IMR-90 (cell line): ENCODE results near the gene SKAP1. TPM values are rescaled to one million over a fixed set of nuclear protein-coding genes. Genes with fewer than 3 reads are reported as not detected.

ENCODE experiments used
- ATAC-seq: fragments of 200-7000 bp; cut with Tn5 transposase; 2 replicates; pipeline ENCODE4 v1.9.1; 2020; ENCODE audit warnings: low read depth, mild to moderate bottlenecking, moderate library complexity
- BruUV-seq: library from RNA; stranded (reverse); fragments of 400-500 nt; replicated peaks from 2 replicates; lab custom pipeline; 2021; lab: Mats Ljungman, UMichigan
- CTCF ChIA-PET: fragments of 300-600 bp; formaldehyde crosslinking; extraction: SDS; loops from one replicate; lab custom pipeline; 2021; ENCODE audit warnings: antibody characterized with exemption; lab: Yijun Ruan, JAX
- POLR2A ChIA-PET: fragments of 300-600 bp; sonication (Branson Sonifier 250); formaldehyde crosslinking; loops from one replicate; lab custom pipeline; 2022; ENCODE audit warnings: antibody characterized with exemption; ENCODE audit not compliant: unreplicated experiment; lab: Charles Lee
- DNase-seq: peaks from one replicate; pipeline ENCODE4 v3.0.0; 2013
- H2AFZ ChIP-seq: replicated peaks from 2 replicates; pipeline ENCODE3; 2013; ENCODE audit warnings: low read length, mild to moderate bottlenecking; ENCODE audit not compliant: poor library complexity
- H2AK5ac ChIP-seq: 2 replicates; pipeline ENCODE4 v1.6.1; 2013; ENCODE audit warnings: low read depth, low read length, inconsistent platforms
- H2AK9ac ChIP-seq: replicated peaks from 2 replicates; pipeline ENCODE3; 2013; ENCODE audit warnings: mild to moderate bottlenecking, low read depth, low read length, moderate library complexity; ENCODE audit not compliant: poor library complexity
- H2BK120ac ChIP-seq: 2 replicates; pipeline ENCODE4 v1.6.1; 2013; ENCODE audit warnings: low read depth, low read length, inconsistent platforms
- H2BK15ac ChIP-seq: 3 replicates; pipeline ENCODE4 v1.6.1; 2013; ENCODE audit warnings: low read depth, low read length, inconsistent platforms
- H2BK20ac ChIP-seq: 2 replicates; pipeline ENCODE4 v1.6.1; 2013; ENCODE audit warnings: low read depth, mild to moderate bottlenecking, inconsistent platforms, low read length, moderate library complexity
- H2BK5ac ChIP-seq: 2 replicates; pipeline ENCODE4 v1.6.1; 2013; ENCODE audit warnings: mild to moderate bottlenecking, low read depth, low read length, inconsistent platforms; ENCODE audit not compliant: poor library complexity, severe bottlenecking
- H3K14ac ChIP-seq: replicated peaks from 2 replicates; pipeline ENCODE4 v1.6.1; 2013; ENCODE audit warnings: low read depth, low read length, inconsistent platforms
- H3K18ac ChIP-seq: 2 replicates; pipeline ENCODE4 v1.6.1; 2013; ENCODE audit warnings: low read depth, low read length, control low read depth
- H3K23ac ChIP-seq: 2 replicates; pipeline ENCODE4 v1.6.1; 2013; ENCODE audit warnings: low read depth, low read length, inconsistent platforms
- H3K27ac ChIP-seq: 2 replicates; pipeline ENCODE4 v1.5.1; 2013; ENCODE audit warnings: mild to moderate bottlenecking, control low read depth, low read length; ENCODE audit not compliant: insufficient read depth
- H3K27me3 ChIP-seq: 2 replicates; pipeline ENCODE4 v1.6.1; 2013; ENCODE audit warnings: low read length; ENCODE audit not compliant: control insufficient read depth, insufficient read depth
- H3K36me3 ChIP-seq: 2 replicates; pipeline ENCODE4 v1.6.1; 2013; ENCODE audit warnings: low read length, mixed read lengths; ENCODE audit not compliant: control insufficient read depth, insufficient read depth
- H3K4ac ChIP-seq: 2 replicates; pipeline ENCODE4 v1.6.1; 2013; ENCODE audit warnings: low read depth, low read length, inconsistent platforms
- H3K4me1 ChIP-seq: 2 replicates; pipeline ENCODE4 v1.6.1; 2013; ENCODE audit warnings: low read length, mixed read lengths; ENCODE audit not compliant: control insufficient read depth, insufficient read depth
- H3K4me2 ChIP-seq: 2 replicates; pipeline ENCODE4 v1.6.1; 2013; ENCODE audit warnings: low read depth, mild to moderate bottlenecking, control low read depth, low read length, moderate library complexity
- H3K4me3 ChIP-seq: 2 replicates; pipeline ENCODE4 v1.5.1; 2013; ENCODE audit warnings: low read depth, mild to moderate bottlenecking, control low read depth, low read length, moderate library complexity; ENCODE audit not compliant: insufficient read depth
- H3K56ac ChIP-seq: 2 replicates; pipeline ENCODE4 v1.6.1; 2013; ENCODE audit warnings: low read length, inconsistent platforms; ENCODE audit not compliant: insufficient read depth; ENCODE audit errors: extremely low read depth
- H3K79me1 ChIP-seq, 2 experiments: 2 replicates each; pipeline ENCODE4 v1.6.1; 2013; ENCODE audit warnings: low read length in 2 of 2, inconsistent platforms in 1 of 2, low read depth in 1 of 2
- H3K9ac ChIP-seq: 2 replicates; pipeline ENCODE4 v1.6.1; 2013; ENCODE audit warnings: low read depth, low read length, control low read depth
- H3K9me1 ChIP-seq: 2 replicates; pipeline ENCODE4 v1.6.1; 2013; ENCODE audit warnings: low read length, inconsistent platforms; ENCODE audit not compliant: insufficient read depth
- H3K9me3 ChIP-seq: 2 replicates; pipeline ENCODE4 v1.6.1; 2013; ENCODE audit warnings: low read length; ENCODE audit not compliant: control insufficient read depth, insufficient read depth
- H4K20me1 ChIP-seq: 2 replicates; pipeline ENCODE4 v1.6.1; 2013; ENCODE audit warnings: low read length, inconsistent platforms; ENCODE audit not compliant: insufficient read depth
- H4K5ac ChIP-seq: 2 replicates; pipeline ENCODE4 v1.6.1; 2013; ENCODE audit warnings: mild to moderate bottlenecking, low read depth, low read length, control low read depth
- H4K8ac ChIP-seq, 2 experiments: 2 replicates each; pipeline ENCODE4 v1.6.1; 2013; ENCODE audit warnings: low read depth in 2 of 2, low read length in 2 of 2, control low read depth in 1 of 2, inconsistent platforms in 1 of 2
- H4K91ac ChIP-seq: 2 replicates; pipeline ENCODE4 v1.6.1; 2013; ENCODE audit warnings: low read depth, low read length, inconsistent platforms; ENCODE audit not compliant: insufficient read depth
- CEBPB ChIP-seq: IDR thresholded peaks from 2 replicates; pipeline ENCODE4 v1.6.1; 2012; ENCODE audit warnings: low read depth, low read length, improper control_type of control experiment
- whole genome bisulfite sequencing, 2 experiments: methylation state at CpG; one replicate each; pipeline versions ENCODE4 v1.1.5 to v1.1.7; 2013; ENCODE audit warnings: missing lambda C conversion rate in 2 of 2; ENCODE audit not compliant: insufficient read length in 1 of 2; ENCODE audit errors: extremely low coverage in 2 of 2; 5-methylcytosine and 5-hydroxymethylcytosine counted together
- dilution Hi-C: fragments of 300-500 bp; cut with HindIII; formaldehyde crosslinking; loops from one replicate; pipeline ENCODE4 v1.14.3; 2018; ENCODE audit warnings: low sequenced_read_pairs; ENCODE audit not compliant: unreplicated experiment
- in situ Hi-C: fragments of 300-500 bp; cut with MboI; formaldehyde crosslinking; loops from 3 replicates; pipeline ENCODE4 v1.14.3; 2019; ENCODE audit warnings: low sequenced_read_pairs, inconsistent platforms, mixed read lengths
- intact Hi-C: fragments of 100-400 bp; cut with micrococcal nuclease; formaldehyde crosslinking; loops from 2 replicates; pipeline ENCODE4 v1.10.0; 2022
- polyA plus RNA-seq, 3 experiments: library from polyadenylated mRNA; depleted of rRNA; stranded (reverse); fragments of >200 nt; gene quantifications; 2 replicates each; pipeline ENCODE4 v1.2.3, GENCODE V29; 2012; ENCODE audit warnings: low replicate concordance in 1 of 3
- total RNA-seq: library from RNA; depleted of rRNA; stranded (reverse); fragments of >200 nt; gene quantifications from 2 replicates; pipeline ENCODE4 v1.2.3, GENCODE V29; 2012

Gene SKAP1
- total and polyA plus RNA-seq, 2 of the 4 experiments (the other 2 are of a cell fraction): not detected

DNA sequence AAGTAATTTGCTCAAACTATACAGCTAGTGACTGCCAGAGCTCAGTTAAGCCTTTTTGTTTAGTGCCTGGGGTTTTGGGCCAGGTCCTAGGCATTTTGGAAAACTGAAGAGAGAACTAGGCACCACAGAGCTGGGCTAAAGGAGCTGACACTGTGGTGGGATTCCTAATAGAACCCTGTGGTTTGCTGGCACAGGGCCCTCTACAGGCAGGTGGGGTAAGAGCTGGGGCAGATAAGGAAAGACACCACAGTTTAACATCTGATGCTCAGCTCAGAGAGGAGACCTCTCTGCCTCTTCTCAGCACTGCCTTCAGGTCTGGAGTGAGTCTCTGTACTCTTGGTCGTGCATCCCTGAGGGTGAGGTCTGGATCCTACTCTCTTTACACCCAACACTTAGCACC, 201.3 kb downstream of the SKAP1 start:
- DNase-seq (no peak), ATAC-seq (no peak)
- Histone ChIP-seq H4K20me1 (no peaks in the 10 kb centered on the region), H3K9me1 (no peaks in the 10 kb centered on the region), H3K9ac (no peak overlapping the region), H3K23ac (no peak overlapping the region), H3K4me3 (no peak overlapping the region), H2AFZ (no peak overlapping the region), H3K18ac (no peak overlapping the region), H3K9me3 (no peaks in the 10 kb centered on the region), H2BK20ac (no peak overlapping the region), H3K79me1 (no peaks in the 10 kb centered on the region), H4K91ac (no peak overlapping the region), H2AK5ac (no peak overlapping the region), H3K27ac (no peak overlapping the region), H2BK15ac (no peak overlapping the region), H2BK5ac (no peak overlapping the region), H3K27me3 (peaks cover 45% of the 10 kb centered on the region), H4K5ac (no peak overlapping the region), H3K4ac (no peak overlapping the region), H2AK9ac (no peak overlapping the region), H3K56ac (no peak overlapping the region), H3K36me3 (no peaks in the 10 kb centered on the region), H2BK120ac (no peak overlapping the region), H3K14ac (no peak overlapping the region), H4K8ac (no peak overlapping the region), H3K4me2 (no peak overlapping the region), H3K4me1 (no peaks in the 10 kb centered on the region)
- dilution Hi-C loops (no loop called here), in situ Hi-C loops (no loop called here), intact Hi-C loops (no loop called here)
- POLR2A ChIA-PET: no interaction called here
- no peak for TF ChIP-seq CEBPB
- CTCF ChIA-PET: no interaction called here
- no CpG with 5 or more reads among the region's 1 CpG for WGBS, 2 experiments
- BruUV-seq: no TSS peak
